ENCODE measurements around the gene SND1. TPM values are rescaled to one million over a fixed set of nuclear protein-coding genes. Genes with fewer than 3 reads are reported as not detected.

Gene SND1
- total and polyA plus RNA-seq, 3 experiments from 2014 or later, result 121 to 203 (median 198) TPM

- CTCF ChIA-PET, result no interaction called here
These were observed 386.1 kb downstream of the SND1 start for GRCh38 chr7:128037880-128038619.

GRCh38 chr7:128039544-128039953, 387.6 kb downstream of the SND1 start:
- Mint-ChIP-seq H3K27me3 (no peaks in the 10 kb centered on the region), H3K9me3 (no peaks in the 10 kb centered on the region), H3K36me3 (peaks cover 0 to 4% (median 3%) of the 10 kb centered on the region in 3 donors), H3K4me3 (no peak overlapping the region), H3K27ac (no peak overlapping the region), H3K4me1 (peaks cover 16 to 25% (median 18%) of the 10 kb centered on the region in 3 donors)
- no peaks in the 10 kb centered on the region for H3K9me3 ChIP-seq (ENCODE audit: low read length)
- H3K36me3 ChIP-seq (ENCODE audit: insufficient read depth, low read length), result no peaks in the 10 kb centered on the region
- H3K4me1 ChIP-seq (ENCODE audit: insufficient read depth, low read length), result peaks cover 6% of the 10 kb centered on the region
- no peak overlapping the region for H3K4me3 ChIP-seq (ENCODE audit: low read length)
- H3K27ac ChIP-seq (ENCODE audit: low read depth, low read length), result no peak overlapping the region
- ChIA-PET POLR2A (no interaction called here), CTCF (interaction anchor here (1.2 kb wide), 1 partner anchor 331 kb away, joined by 3 read pairs; no protein-coding TSS in a partner anchor)
- no peaks in the 10 kb centered on the region for H3K27me3 ChIP-seq (ENCODE audit: insufficient read depth, low read length, poor library complexity, severe bottlenecking)
- no peak for DNase-seq

More at GRCh38 chr7:128037880-128038619, 386.1 kb downstream of the SND1 start:
- H3K36me3 Mint-ChIP-seq, result peaks cover 0 to 6% (median 3%) of the 10 kb centered on the region in 3 donors
- H3K27me3 ChIP-seq (ENCODE audit: insufficient read depth, low read length, poor library complexity, severe bottlenecking), result no peaks in the 10 kb centered on the region
- H3K27me3 Mint-ChIP-seq, result peaks cover 0 to 2% of the 10 kb centered on the region in 2 donors
- no peak for DNase-seq
- H3K4me3 ChIP-seq (ENCODE audit: low read length), result no peak overlapping the region
- no peaks in the 10 kb centered on the region for H3K9me3 ChIP-seq (ENCODE audit: low read length)
- H3K9me3 Mint-ChIP-seq, result no peaks in the 10 kb centered on the region
- no peak overlapping the region for H3K27ac ChIP-seq (ENCODE audit: low read depth, low read length)
- peaks cover 5% of the 10 kb centered on the region for H3K36me3 ChIP-seq (ENCODE audit: insufficient read depth, low read length)
- H3K4me1 Mint-ChIP-seq, result peaks cover 9 to 13% (median 13%) of the 10 kb centered on the region in 3 donors
- H3K4me3 Mint-ChIP-seq, result no peak overlapping the region
- no peak overlapping the region for H3K27ac Mint-ChIP-seq
- POLR2A ChIA-PET, result no interaction called here
- no peaks in the 10 kb centered on the region for H3K4me1 ChIP-seq (ENCODE audit: insufficient read depth, low read length)

DNA sequence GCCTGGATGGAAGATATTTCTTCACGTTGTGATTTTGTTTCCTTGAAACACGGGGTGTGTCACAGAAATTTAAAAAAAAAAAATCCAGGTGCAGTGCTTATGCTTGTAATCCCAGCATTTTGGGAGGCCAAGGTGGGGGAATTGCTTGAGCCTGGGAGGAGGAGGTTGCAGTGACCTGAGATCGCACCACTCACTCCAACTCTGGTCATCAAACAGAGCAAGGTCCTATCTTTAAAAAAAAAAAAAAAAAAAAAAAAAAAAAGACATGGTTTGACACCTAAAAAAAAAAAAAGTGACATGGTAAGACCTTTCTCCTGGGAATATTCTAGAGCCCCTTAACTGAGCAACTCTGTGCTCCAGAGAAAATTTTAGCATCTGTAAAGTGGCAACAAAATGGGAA, 388.2 kb downstream of the SND1 start:
- Histone ChIP-seq H3K36me3 (ENCODE audit: insufficient read depth, low read length) (no peaks in the 10 kb centered on the region), H3K27me3 (ENCODE audit: insufficient read depth, low read length, poor library complexity, severe bottlenecking) (no peaks in the 10 kb centered on the region), H3K4me1 (ENCODE audit: insufficient read depth, low read length) (peaks cover 6% of the 10 kb centered on the region), H3K9me3 (ENCODE audit: low read length) (no peaks in the 10 kb centered on the region), H3K4me3 (ENCODE audit: low read length) (no peak overlapping the region), H3K27ac (ENCODE audit: low read depth, low read length) (no peak overlapping the region)
- H3K4me3 Mint-ChIP-seq, result no peak overlapping the region
- CTCF ChIA-PET, result interaction anchor here (1.2 kb wide), 1 partner anchor 332 kb away, joined by 3 read pairs; no protein-coding TSS in a partner anchor
- peaks cover 20 to 29% (median 21%) of the 10 kb centered on the region in 3 donors for H3K4me1 Mint-ChIP-seq
- no peaks in the 10 kb centered on the region for H3K27me3 Mint-ChIP-seq
- H3K27ac Mint-ChIP-seq, result no peak overlapping the region
- no peak for DNase-seq
- H3K36me3 Mint-ChIP-seq, result peaks cover 0 to 4% (median 3%) of the 10 kb centered on the region in 3 donors
- no peaks in the 10 kb centered on the region for H3K9me3 Mint-ChIP-seq
- POLR2A ChIA-PET, result no interaction called here

DNA sequence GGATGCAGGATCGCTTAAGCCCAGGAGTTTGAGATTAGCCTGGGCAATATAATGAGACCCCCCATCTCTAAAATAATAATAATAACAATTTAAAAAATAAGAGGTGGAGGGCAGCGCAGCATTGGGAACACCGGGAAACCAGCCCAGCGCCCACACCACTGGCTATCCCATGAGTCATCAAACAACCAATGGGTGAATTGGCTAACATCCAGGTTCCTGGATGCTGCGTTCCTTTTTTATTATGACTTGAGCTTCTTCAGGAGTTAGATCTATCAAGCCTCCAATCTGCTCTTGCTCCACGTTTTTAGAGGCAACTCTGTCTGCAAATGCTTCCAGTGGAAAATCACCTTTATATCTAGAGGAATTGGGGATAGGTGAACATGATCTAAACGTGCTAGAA, 389.2 kb downstream of the SND1 start:
- CTCF ChIA-PET, result no interaction called here
- no peaks in the 10 kb centered on the region for H3K9me3 Mint-ChIP-seq

GRCh38 chr7:128042012-128042411, 390.0 kb downstream of the SND1 start:
- no peaks in the 10 kb centered on the region for H3K27me3 ChIP-seq (ENCODE audit: insufficient read depth, low read length, poor library complexity, severe bottlenecking)
- Mint-ChIP-seq H3K4me3 (no peak overlapping the region), H3K9me3 (no peaks in the 10 kb centered on the region), H3K27ac (peak overlapping the region in 2 of 8 donors; percentile 55 to 79), H3K27me3 (no peaks in the 10 kb centered on the region), H3K36me3 (peaks cover 0 to 5% (median 4%) of the 10 kb centered on the region in 3 donors), H3K4me1 (peaks cover 21 to 33% (median 22%) of the 10 kb centered on the region in 3 donors)
- no peaks in the 10 kb centered on the region for H3K9me3 ChIP-seq (ENCODE audit: low read length)
- H3K27ac ChIP-seq (ENCODE audit: low read depth, low read length), result no peak overlapping the region
- no peaks in the 10 kb centered on the region for H3K36me3 ChIP-seq (ENCODE audit: insufficient read depth, low read length)
- no peak overlapping the region for H3K4me3 ChIP-seq (ENCODE audit: low read length)
- ChIA-PET CTCF (interaction anchor here (1.1 kb wide), 1 partner anchor 10 kb away, joined by 3 read pairs; no protein-coding TSS in a partner anchor), POLR2A (no interaction called here)
- no peak for DNase-seq
- peaks cover 6% of the 10 kb centered on the region for H3K4me1 ChIP-seq (ENCODE audit: insufficient read depth, low read length)

More for the DNA sequence above, 389.2 kb downstream of the SND1 start:
- Mint-ChIP-seq H3K27ac (no peak overlapping the region), H3K4me1 (peaks cover 21 to 33% (median 22%) of the 10 kb centered on the region in 3 donors), H3K36me3 (peaks cover 0 to 4% (median 3%) of the 10 kb centered on the region in 3 donors), H3K4me3 (no peak overlapping the region), H3K27me3 (no peaks in the 10 kb centered on the region)
- no peaks in the 10 kb centered on the region for H3K27me3 ChIP-seq (ENCODE audit: insufficient read depth, low read length, poor library complexity, severe bottlenecking)
- no peak overlapping the region for H3K27ac ChIP-seq (ENCODE audit: low read depth, low read length)
- no peaks in the 10 kb centered on the region for H3K36me3 ChIP-seq (ENCODE audit: insufficient read depth, low read length)
- H3K4me1 ChIP-seq (ENCODE audit: insufficient read depth, low read length), result peaks cover 6% of the 10 kb centered on the region
- no peaks in the 10 kb centered on the region for H3K9me3 ChIP-seq (ENCODE audit: low read length)
- H3K4me3 ChIP-seq (ENCODE audit: low read length), result no peak overlapping the region
- POLR2A ChIA-PET, result no interaction called here
- DNase-seq, result no peak

DNA sequence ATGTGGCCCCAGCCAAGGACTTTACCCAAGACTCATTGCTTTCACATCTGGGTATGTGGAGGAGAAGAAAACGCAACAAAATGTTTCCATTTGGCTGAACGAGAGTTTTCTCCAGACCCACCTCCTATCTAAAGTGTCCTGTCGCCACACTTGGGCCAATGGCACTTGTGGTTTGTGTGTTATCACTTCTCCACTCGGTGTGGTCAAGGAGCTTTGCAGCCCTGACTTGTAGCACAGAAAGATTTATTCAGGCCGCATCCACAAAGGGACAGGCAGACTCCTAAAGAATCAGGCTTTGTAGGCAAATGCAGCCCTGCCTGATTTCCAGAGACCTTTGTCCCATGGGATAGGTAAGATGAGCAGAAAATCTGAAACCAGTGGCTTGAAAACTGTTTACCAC, 392.1 kb downstream of the SND1 start:
- no peak overlapping the region for H3K27ac ChIP-seq (ENCODE audit: low read depth, low read length)
- H3K27me3 ChIP-seq (ENCODE audit: insufficient read depth, low read length, poor library complexity, severe bottlenecking), result no peaks in the 10 kb centered on the region
- Mint-ChIP-seq H3K27me3 (no peaks in the 10 kb centered on the region), H3K4me3 (no peak overlapping the region), H3K9me3 (no peaks in the 10 kb centered on the region), H3K36me3 (peaks cover 0 to 6% (median 4%) of the 10 kb centered on the region in 3 donors), H3K4me1 (peaks cover 21 to 30% (median 26%) of the 10 kb centered on the region in 3 donors), H3K27ac (no peak overlapping the region)
- POLR2A ChIA-PET, result no interaction called here
- CTCF ChIA-PET, result interaction anchor here (1.5 kb wide), 1 partner anchor 91 kb away, joined by 4 read pairs; no protein-coding TSS in a partner anchor
- H3K36me3 ChIP-seq (ENCODE audit: insufficient read depth, low read length), result no peaks in the 10 kb centered on the region
- no peak overlapping the region for H3K4me3 ChIP-seq (ENCODE audit: low read length)
- no peaks in the 10 kb centered on the region for H3K9me3 ChIP-seq (ENCODE audit: low read length)
- H3K4me1 ChIP-seq (ENCODE audit: insufficient read depth, low read length), result peaks cover 6% of the 10 kb centered on the region
- DNase-seq, result no peak

GRCh38 chr7:128045158-128045557, 393.2 kb downstream of the SND1 start:
- no peak for DNase-seq
- Mint-ChIP-seq H3K27ac (peak overlapping the region in 1 of 8 donors; percentile 69), H3K4me3 (no peak overlapping the region), H3K9me3 (no peaks in the 10 kb centered on the region), H3K27me3 (no peaks in the 10 kb centered on the region), H3K36me3 (peaks cover 0 to 9% (median 4%) of the 10 kb centered on the region in 3 donors), H3K4me1 (peaks cover 21 to 30% (median 26%) of the 10 kb centered on the region in 3 donors)
- no peak overlapping the region for H3K4me3 ChIP-seq (ENCODE audit: low read length)
- H3K27ac ChIP-seq (ENCODE audit: low read depth, low read length), result no peak overlapping the region
- H3K36me3 ChIP-seq (ENCODE audit: insufficient read depth, low read length), result no peaks in the 10 kb centered on the region
- H3K27me3 ChIP-seq (ENCODE audit: insufficient read depth, low read length, poor library complexity, severe bottlenecking), result no peaks in the 10 kb centered on the region
- H3K4me1 ChIP-seq (ENCODE audit: insufficient read depth, low read length), result peaks cover 6% of the 10 kb centered on the region
- POLR2A ChIA-PET, result no interaction called here
- CTCF ChIA-PET, result interaction anchor here (1.3 to 1.5 kb wide), 2 partner anchors 12 to 90 kb away, joined by 3 to 4 read pairs; no protein-coding TSS in a partner anchor
- H3K9me3 ChIP-seq (ENCODE audit: low read length), result no peaks in the 10 kb centered on the region

DNA sequence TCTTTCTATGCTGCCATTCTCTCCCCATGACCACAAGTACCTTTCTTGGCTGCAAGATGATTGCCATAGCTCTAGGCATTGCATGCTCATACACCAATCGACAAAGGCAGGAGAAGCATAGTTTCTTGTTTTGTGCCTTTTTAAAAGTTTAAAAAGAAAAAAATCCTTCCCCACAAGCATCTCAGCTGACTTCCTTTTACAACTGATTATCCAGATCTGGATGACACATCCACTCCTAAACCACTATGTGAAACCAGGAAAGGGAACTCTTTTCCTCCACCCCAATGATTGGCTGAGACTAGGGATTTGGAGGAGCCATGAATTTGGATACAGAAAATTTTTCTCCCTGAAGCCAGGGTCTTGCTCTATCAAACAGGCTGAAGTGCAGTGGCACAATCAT, 393.8 kb downstream of the SND1 start:
- POLR2A ChIA-PET, result no interaction called here
- H3K4me3 ChIP-seq (ENCODE audit: low read length), result no peak overlapping the region

More for the DNA sequence above, 393.8 kb downstream of the SND1 start:
- Histone ChIP-seq H3K27ac (ENCODE audit: low read depth, low read length) (no peak overlapping the region), H3K4me1 (ENCODE audit: insufficient read depth, low read length) (peaks cover 6% of the 10 kb centered on the region), H3K36me3 (ENCODE audit: insufficient read depth, low read length) (no peaks in the 10 kb centered on the region), H3K27me3 (ENCODE audit: insufficient read depth, low read length, poor library complexity, severe bottlenecking) (no peaks in the 10 kb centered on the region), H3K9me3 (ENCODE audit: low read length) (no peaks in the 10 kb centered on the region)
- H3K9me3 Mint-ChIP-seq, result no peaks in the 10 kb centered on the region
- CTCF ChIA-PET, result interaction anchor here (1.3 to 1.5 kb wide), 2 partner anchors 13 to 90 kb away, joined by 3 to 4 read pairs; no protein-coding TSS in a partner anchor
- H3K27ac Mint-ChIP-seq, result no peak overlapping the region
- peaks cover 0 to 12% (median 4%) of the 10 kb centered on the region in 3 donors for H3K36me3 Mint-ChIP-seq
- no peak overlapping the region for H3K4me3 Mint-ChIP-seq
- no peaks in the 10 kb centered on the region for H3K27me3 Mint-ChIP-seq
- DNase-seq, result no peak
- peaks cover 24 to 34% (median 27%) of the 10 kb centered on the region in 3 donors for H3K4me1 Mint-ChIP-seq

All from CD8-positive, alpha-beta memory T cell (primary cell).